ENCODE results near the gene LRRN1.
"Not testable (repeated sequence)": the region's sequence is repeated elsewhere in the genome, so short reads cannot be mapped to it uniquely, and the experiment has no call there.

LRRN1 gene

GRCh38 chr3:3815206-3815605, 16.0 kb downstream of the LRRN1 start:
- no peak for DNase-seq

- DNase-seq, result no peak
These were observed 16.8 kb downstream of the LRRN1 start for GRCh38 chr3:3816034-3816433.

GRCh38 chr3:3817865-3818264, 18.6 kb downstream of the LRRN1 start:
- DNase-seq, result peak; percentile 11

GRCh38 chr3:3821777-3822176, 22.5 kb downstream of the LRRN1 start:
- no peak for DNase-seq

GRCh38 chr3:3825035-3825434, 25.8 kb downstream of the LRRN1 start:
- no peak for DNase-seq

- no peak for DNase-seq
These were observed 27.3 kb downstream of the LRRN1 start for GRCh38 chr3:3826521-3826920.

- DNase-seq, result no peak
These were observed 27.9 kb downstream of the LRRN1 start for GRCh38 chr3:3827111-3827510.

GRCh38 chr3:3828417-3828816, 29.2 kb downstream of the LRRN1 start:
- not testable (repeated sequence) for DNase-seq

- no peak for DNase-seq
These were observed 37.6 kb downstream of the LRRN1 start for GRCh38 chr3:3836845-3837244.

GRCh38 chr3:3842356-3842755, 43.1 kb downstream of the LRRN1 start:
- DNase-seq, result no peak

GRCh38 chr3:3847994-3848922, 49.0 kb downstream of the LRRN1 start:
- DNase-seq, result no peak

GRCh38 chr3:3848923-3849275, 49.7 kb downstream of the LRRN1 start:
- DNase-seq, result no peak

GRCh38 chr3:3851621-3852323, 52.5 kb downstream of the LRRN1 start:
- no peak for DNase-seq

GRCh38 chr3:3853544-3853943, 54.3 kb downstream of the LRRN1 start:
- no peak for DNase-seq

GRCh38 chr3:3855056-3855455, 55.8 kb downstream of the LRRN1 start:
- no peak for DNase-seq

- no peak for DNase-seq
These were observed 61.0 kb downstream of the LRRN1 start for GRCh38 chr3:3860235-3860634.

- DNase-seq, result no peak
These were observed 63.3 kb downstream of the LRRN1 start for GRCh38 chr3:3862534-3862933.

- DNase-seq, result no peak
These were observed 76.3 kb downstream of the LRRN1 start for GRCh38 chr3:3875491-3875890.

GRCh38 chr3:3881050-3881449, 81.8 kb downstream of the LRRN1 start:
- DNase-seq, result no peak

- DNase-seq, result not testable (repeated sequence)
These were observed 88.1 kb downstream of the LRRN1 start for GRCh38 chr3:3887311-3887710.

- DNase-seq, result no peak
These were observed 94.4 kb downstream of the LRRN1 start for GRCh38 chr3:3893590-3893989.

Data from CD4-positive, alpha-beta T cell treated with Interferon gamma for 1 hour (primary cell).